SKM-1 treated with dmso at 0.1 percent for 144 hours (cell line): Measurements from ENCODE around the gene SERGEF.

ENCODE experiments used
- DNase-seq: peaks from one replicate; lab custom pipeline; 2025; ENCODE audit not compliant: unreplicated experiment; lab: John Stamatoyannopoulos, UW

Gene SERGEF

GRCh38 chr11:17867341-17867740 is 145.5 kb downstream of the SERGEF start:
- DNase-seq, result no peak

GRCh38 chr11:17865765-17866428 is 146.9 kb downstream of the SERGEF start:
- DNase-seq, result no peak

GRCh38 chr11:17864478-17864941 is 148.3 kb downstream of the SERGEF start:
- no peak for DNase-seq

- no peak for DNase-seq
Observed at GRCh38 chr11:17861036-17861755, 151.7 kb downstream of the SERGEF start.

GRCh38 chr11:17859552-17859951 is 153.3 kb downstream of the SERGEF start:
- no peak for DNase-seq

GRCh38 chr11:17855531-17856290 is 157.1 kb downstream of the SERGEF start:
- no peak for DNase-seq

GRCh38 chr11:17853280-17853679 is 159.6 kb downstream of the SERGEF start:
- DNase-seq, result no peak

GRCh38 chr11:17852246-17852645 is 160.6 kb downstream of the SERGEF start:
- DNase-seq, result no peak

GRCh38 chr11:17851697-17852096 is 161.2 kb downstream of the SERGEF start:
- no peak for DNase-seq

- DNase-seq, result no peak
Observed at GRCh38 chr11:17850336-17850735, 162.5 kb downstream of the SERGEF start.

- DNase-seq, result no peak
Observed at GRCh38 chr11:17848715-17849114, 164.1 kb downstream of the SERGEF start.

- no peak for DNase-seq
Observed at GRCh38 chr11:17846852-17847453, 165.9 kb downstream of the SERGEF start.

- no peak for DNase-seq
Observed at GRCh38 chr11:17845431-17845881, 167.4 kb downstream of the SERGEF start.

- no peak for DNase-seq
Observed at GRCh38 chr11:17840101-17840548, 172.7 kb downstream of the SERGEF start.

GRCh38 chr11:17839450-17839849 is 173.4 kb downstream of the SERGEF start:
- no peak for DNase-seq

GRCh38 chr11:17838102-17838501 is 174.7 kb downstream of the SERGEF start:
- no peak for DNase-seq

- no peak for DNase-seq
Observed at GRCh38 chr11:17831883-17832282, 181.0 kb downstream of the SERGEF start.

- no peak for DNase-seq
Observed at GRCh38 chr11:17831228-17831627, 181.6 kb downstream of the SERGEF start.

GRCh38 chr11:17828311-17828751 is 184.5 kb downstream of the SERGEF start:
- DNase-seq, result no peak

GRCh38 chr11:17827006-17827405 is 185.8 kb downstream of the SERGEF start:
- no peak for DNase-seq

- DNase-seq, result no peak
Observed at GRCh38 chr11:17822401-17822781, 190.5 kb downstream of the SERGEF start.
